Measurements from ENCODE around the gene KCTD12.
"Not testable (repeated sequence)": the region's sequence is repeated elsewhere in the genome, so short reads cannot be mapped to it uniquely, and the experiment has no call there.

DNA sequence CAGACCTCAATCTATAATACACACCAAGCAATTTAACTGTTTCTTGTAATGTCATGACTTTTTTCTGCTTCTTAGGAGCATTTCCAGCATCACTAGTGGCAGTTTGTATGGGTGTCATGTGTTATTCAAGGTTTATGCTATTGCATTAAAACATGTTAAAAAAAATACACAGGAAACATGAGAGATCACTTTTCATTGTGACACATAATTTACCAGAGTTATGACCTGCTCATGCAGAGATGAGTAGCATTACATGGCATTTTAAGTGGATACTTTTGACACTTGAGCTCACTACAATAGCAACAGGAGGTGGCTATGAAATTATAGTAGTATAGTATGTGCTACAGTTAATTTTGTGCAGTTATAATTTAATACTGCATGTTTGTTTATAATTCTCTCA, 11.0 kb upstream of the KCTD12 start:
- not testable (repeated sequence) for TF ChIP-seq MATR3 (CRISPR knock-in tag; IDR thresholded peaks at IDR 0.05); ZNF567 (CRISPR knock-in tag; IDR thresholded peaks at IDR 0.05; ENCODE audit: borderline replicate concordance); FOSL2 (CRISPR knock-in tag; IDR thresholded peaks at IDR 0.05); ZNF768 (CRISPR knock-in tag; IDR thresholded peaks at IDR 0.05); PHF8 (CRISPR knock-in tag; IDR thresholded peaks at IDR 0.05); MEIS2 (CRISPR knock-in tag; IDR thresholded peaks at IDR 0.05); SRSF1 (optimal IDR thresholded peaks at IDR 0.05; ENCODE audit: low read depth, low read length); KDM1A (CRISPR knock-in tag; IDR thresholded peaks at IDR 0.05); ZNF572 (CRISPR knock-in tag; IDR thresholded peaks at IDR 0.05)
- TF ChIP-seq, protein P1, sequence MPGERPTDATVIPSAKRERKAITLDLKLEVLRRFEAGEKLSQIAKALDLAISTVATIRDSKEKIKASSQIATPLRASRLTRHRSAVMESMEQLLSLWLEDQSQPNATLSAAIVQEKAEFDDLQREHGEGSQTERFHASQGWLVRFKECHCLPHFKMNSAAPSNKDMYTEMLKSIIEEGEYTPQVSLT (CRISPR knock-in tag; IDR thresholded peaks at IDR 0.05; ENCODE audit: borderline replicate concordance, low read depth), result not testable (repeated sequence)
- TF ChIP-seq, protein P2, sequence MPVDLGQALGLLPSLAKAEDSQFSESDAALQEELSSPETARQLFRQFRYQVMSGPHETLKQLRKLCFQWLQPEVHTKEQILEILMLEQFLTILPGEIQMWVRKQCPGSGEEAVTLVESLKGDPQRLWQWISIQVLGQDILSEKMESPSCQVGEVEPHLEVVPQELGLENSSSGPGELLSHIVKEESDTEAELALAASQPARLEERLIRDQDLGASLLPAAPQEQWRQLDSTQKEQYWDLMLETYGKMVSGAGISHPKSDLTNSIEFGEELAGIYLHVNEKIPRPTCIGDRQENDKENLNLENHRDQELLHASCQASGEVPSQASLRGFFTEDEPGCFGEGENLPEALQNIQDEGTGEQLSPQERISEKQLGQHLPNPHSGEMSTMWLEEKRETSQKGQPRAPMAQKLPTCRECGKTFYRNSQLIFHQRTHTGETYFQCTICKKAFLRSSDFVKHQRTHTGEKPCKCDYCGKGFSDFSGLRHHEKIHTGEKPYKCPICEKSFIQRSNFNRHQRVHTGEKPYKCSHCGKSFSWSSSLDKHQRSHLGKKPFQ (CRISPR knock-in tag; IDR thresholded peaks at IDR 0.05; ENCODE audit: insufficient replicate concordance), result not testable (repeated sequence)
- TF ChIP-seq, protein P3, sequence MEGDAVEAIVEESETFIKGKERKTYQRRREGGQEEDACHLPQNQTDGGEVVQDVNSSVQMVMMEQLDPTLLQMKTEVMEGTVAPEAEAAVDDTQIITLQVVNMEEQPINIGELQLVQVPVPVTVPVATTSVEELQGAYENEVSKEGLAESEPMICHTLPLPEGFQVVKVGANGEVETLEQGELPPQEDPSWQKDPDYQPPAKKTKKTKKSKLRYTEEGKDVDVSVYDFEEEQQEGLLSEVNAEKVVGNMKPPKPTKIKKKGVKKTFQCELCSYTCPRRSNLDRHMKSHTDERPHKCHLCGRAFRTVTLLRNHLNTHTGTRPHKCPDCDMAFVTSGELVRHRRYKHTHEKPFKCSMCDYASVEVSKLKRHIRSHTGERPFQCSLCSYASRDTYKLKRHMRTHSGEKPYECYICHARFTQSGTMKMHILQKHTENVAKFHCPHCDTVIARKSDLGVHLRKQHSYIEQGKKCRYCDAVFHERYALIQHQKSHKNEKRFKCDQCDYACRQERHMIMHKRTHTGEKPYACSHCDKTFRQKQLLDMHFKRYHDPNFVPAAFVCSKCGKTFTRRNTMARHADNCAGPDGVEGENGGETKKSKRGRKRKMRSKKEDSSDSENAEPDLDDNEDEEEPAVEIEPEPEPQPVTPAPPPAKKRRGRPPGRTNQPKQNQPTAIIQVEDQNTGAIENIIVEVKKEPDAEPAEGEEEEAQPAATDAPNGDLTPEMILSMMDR (CRISPR knock-in tag; IDR thresholded peaks at IDR 0.05), result not testable (repeated sequence)
